Measurements from ENCODE around the gene CENPI. TPM values are rescaled to one million over a fixed set of nuclear protein-coding genes. Genes with fewer than 3 reads are reported as not detected.

CENPI gene
- total RNA-seq, 1 donor from 2014 or later, result 10.3 TPM

GRCh38 chrX:101062176-101062575 is 35.8 kb upstream of the CENPI start:
- Mint-ChIP-seq H3K36me3 (ENCODE audit: low read depth, unreplicated experiment) (no peaks in the 10 kb centered on the region), H3K4me3 (ENCODE audit: unreplicated experiment) (no peak overlapping the region), H3K27ac (ENCODE audit: unreplicated experiment) (no peak overlapping the region), H3K4me1 (ENCODE audit: unreplicated experiment) (no peaks in the 10 kb centered on the region), H3K27me3 (ENCODE audit: unreplicated experiment) (peaks cover 2% of the 10 kb centered on the region), H3K9me3 (ENCODE audit: unreplicated experiment) (no peaks in the 10 kb centered on the region)
- DNase-seq (ENCODE audit: low spot score), result no peak
- TF ChIP-seq, protein P1, sequence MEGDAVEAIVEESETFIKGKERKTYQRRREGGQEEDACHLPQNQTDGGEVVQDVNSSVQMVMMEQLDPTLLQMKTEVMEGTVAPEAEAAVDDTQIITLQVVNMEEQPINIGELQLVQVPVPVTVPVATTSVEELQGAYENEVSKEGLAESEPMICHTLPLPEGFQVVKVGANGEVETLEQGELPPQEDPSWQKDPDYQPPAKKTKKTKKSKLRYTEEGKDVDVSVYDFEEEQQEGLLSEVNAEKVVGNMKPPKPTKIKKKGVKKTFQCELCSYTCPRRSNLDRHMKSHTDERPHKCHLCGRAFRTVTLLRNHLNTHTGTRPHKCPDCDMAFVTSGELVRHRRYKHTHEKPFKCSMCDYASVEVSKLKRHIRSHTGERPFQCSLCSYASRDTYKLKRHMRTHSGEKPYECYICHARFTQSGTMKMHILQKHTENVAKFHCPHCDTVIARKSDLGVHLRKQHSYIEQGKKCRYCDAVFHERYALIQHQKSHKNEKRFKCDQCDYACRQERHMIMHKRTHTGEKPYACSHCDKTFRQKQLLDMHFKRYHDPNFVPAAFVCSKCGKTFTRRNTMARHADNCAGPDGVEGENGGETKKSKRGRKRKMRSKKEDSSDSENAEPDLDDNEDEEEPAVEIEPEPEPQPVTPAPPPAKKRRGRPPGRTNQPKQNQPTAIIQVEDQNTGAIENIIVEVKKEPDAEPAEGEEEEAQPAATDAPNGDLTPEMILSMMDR (IDR thresholded peaks at IDR 0.05; ENCODE audit: unreplicated experiment), result no peak

DNA sequence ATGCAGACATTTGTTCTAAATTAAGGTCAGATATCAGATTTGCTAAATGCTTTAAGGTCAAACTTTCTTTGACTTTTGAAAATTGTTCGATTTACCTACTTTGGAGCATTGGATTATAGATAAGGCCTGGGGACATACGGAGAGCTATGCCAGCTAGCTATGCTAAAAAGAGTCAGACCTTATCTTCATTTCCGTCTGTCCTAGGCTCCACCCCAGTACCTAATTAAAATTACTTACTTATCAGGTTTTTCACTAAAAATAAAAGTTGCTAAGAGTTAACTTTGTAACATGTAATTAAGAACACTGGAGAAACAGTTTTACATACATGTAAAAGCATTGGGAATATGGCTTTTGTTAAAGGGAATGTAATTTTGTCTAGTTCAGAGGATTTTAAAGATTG is 26.4 kb upstream of the CENPI start:
- H3K4me1 Mint-ChIP-seq (ENCODE audit: unreplicated experiment), result no peaks in the 10 kb centered on the region
- TF ChIP-seq, protein P1 (IDR thresholded peaks at IDR 0.05; ENCODE audit: unreplicated experiment), result no peak
- DNase-seq (ENCODE audit: low spot score), result no peak
- no peaks in the 10 kb centered on the region for H3K9me3 Mint-ChIP-seq (ENCODE audit: unreplicated experiment)
- H3K36me3 Mint-ChIP-seq (ENCODE audit: low read depth, unreplicated experiment), result no peaks in the 10 kb centered on the region
- no peak overlapping the region for H3K4me3 Mint-ChIP-seq (ENCODE audit: unreplicated experiment)
- no peak overlapping the region for H3K27ac Mint-ChIP-seq (ENCODE audit: unreplicated experiment)
- H3K27me3 Mint-ChIP-seq (ENCODE audit: unreplicated experiment), result peaks cover 2% of the 10 kb centered on the region

- TF ChIP-seq, protein P1 (IDR thresholded peaks at IDR 0.05; ENCODE audit: unreplicated experiment), result no peak
- H3K4me1 Mint-ChIP-seq (ENCODE audit: unreplicated experiment), result peaks cover 8% of the 10 kb centered on the region
- peak; percentile 4 for DNase-seq (ENCODE audit: low spot score)
- peak within 1 kb of the TSS; percentile 89 for H3K4me3 Mint-ChIP-seq (ENCODE audit: unreplicated experiment)
- no peak within 1 kb of the TSS for H3K27ac Mint-ChIP-seq (ENCODE audit: unreplicated experiment)
- no peaks in the 10 kb centered on the region for H3K36me3 Mint-ChIP-seq (ENCODE audit: low read depth, unreplicated experiment)
- no peaks in the 10 kb centered on the region for H3K9me3 Mint-ChIP-seq (ENCODE audit: unreplicated experiment)
- no peaks in the 10 kb centered on the region for H3K27me3 Mint-ChIP-seq (ENCODE audit: unreplicated experiment)
These were observed 19.0 kb upstream of the CENPI start, which contains the start of gene TMEM35A for GRCh38 chrX:101078716-101079598. TMEM35A (plus strand) TSS chrX:101078879; CDS start chrX:101079003, 124 bp downstream.

GRCh38 chrX:101079736-101080270 is 18.2 kb upstream of the CENPI start:
- Mint-ChIP-seq H3K4me1 (ENCODE audit: unreplicated experiment) (peaks cover 8% of the 10 kb centered on the region), H3K36me3 (ENCODE audit: low read depth, unreplicated experiment) (no peaks in the 10 kb centered on the region), H3K4me3 (ENCODE audit: unreplicated experiment) (peak overlapping the region; percentile 83), H3K27ac (ENCODE audit: unreplicated experiment) (no peak overlapping the region), H3K9me3 (ENCODE audit: unreplicated experiment) (no peaks in the 10 kb centered on the region), H3K27me3 (ENCODE audit: unreplicated experiment) (no peaks in the 10 kb centered on the region)
- no peak for DNase-seq (ENCODE audit: low spot score)
- TF ChIP-seq, protein P1 (IDR thresholded peaks at IDR 0.05; ENCODE audit: unreplicated experiment), result no peak
